Measurements from ENCODE around the gene GNAL.

The GNAL gene

DNA sequence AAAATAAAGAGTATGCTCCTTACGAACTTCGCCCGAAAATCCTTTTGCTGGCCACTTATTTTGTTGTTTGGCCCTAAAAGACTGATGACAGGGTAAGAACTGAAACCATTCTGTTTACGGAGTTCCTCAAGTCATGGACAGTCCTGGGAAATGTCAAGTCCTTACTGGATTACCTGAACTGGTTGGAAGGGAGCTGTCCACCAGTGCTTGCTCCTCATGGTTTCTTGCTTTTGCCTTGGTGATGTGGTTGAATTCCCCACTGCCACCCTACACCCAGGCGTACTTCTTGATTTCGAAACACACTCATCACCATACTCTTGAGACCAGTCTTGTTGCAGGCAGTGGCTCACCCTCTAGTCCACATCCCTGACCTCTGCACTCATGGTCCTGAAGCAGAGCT is 113.1 kb downstream of the GNAL start:
- in situ Hi-C loops (cut with HindIII; ENCODE audit: low sequenced_read_pairs): no loop called here

DNA sequence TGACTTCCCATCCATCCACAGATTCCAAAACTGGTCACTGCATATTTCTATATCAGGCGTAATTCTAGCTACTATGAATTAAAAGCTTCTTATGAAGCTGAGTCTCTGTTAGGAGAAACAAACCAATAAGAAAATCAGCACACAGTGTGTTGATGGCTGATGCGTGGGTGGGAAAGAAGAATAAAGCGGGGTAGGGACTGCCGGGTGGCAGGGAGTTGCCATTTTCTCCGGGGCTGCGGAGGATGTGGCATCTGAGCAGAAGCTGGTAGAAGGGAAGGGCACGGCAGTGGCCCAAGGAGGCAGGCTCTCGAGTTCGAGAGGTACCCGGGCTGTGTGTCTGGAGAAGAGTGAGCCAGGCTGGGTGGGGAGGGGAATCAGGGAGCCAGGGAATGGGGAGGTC is 113.5 kb downstream of the GNAL start:
- in situ Hi-C loops (cut with HindIII; ENCODE audit: low sequenced_read_pairs): no loop called here

DNA sequence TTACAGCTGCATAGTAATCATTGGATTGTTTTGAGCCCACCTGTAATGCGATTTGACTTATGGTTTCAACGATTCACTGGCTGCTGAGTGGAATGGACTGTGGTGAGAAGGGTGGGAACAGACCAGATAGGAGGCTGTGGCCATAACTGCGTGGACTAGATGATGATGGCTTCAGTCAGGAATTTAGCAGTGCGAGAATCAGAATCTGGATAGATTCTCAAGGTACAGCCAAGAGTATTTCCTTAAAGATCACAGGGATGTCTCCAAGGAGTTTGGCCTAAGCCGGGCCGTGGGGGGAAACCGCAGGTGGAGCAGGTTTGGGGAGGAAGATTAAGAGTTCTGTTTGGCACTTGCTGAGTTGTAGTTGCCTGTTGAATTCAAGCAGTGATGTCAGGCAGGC is 118.2 kb downstream of the GNAL start:
- in situ Hi-C loops (cut with HindIII; ENCODE audit: low sequenced_read_pairs): no loop called here

DNA sequence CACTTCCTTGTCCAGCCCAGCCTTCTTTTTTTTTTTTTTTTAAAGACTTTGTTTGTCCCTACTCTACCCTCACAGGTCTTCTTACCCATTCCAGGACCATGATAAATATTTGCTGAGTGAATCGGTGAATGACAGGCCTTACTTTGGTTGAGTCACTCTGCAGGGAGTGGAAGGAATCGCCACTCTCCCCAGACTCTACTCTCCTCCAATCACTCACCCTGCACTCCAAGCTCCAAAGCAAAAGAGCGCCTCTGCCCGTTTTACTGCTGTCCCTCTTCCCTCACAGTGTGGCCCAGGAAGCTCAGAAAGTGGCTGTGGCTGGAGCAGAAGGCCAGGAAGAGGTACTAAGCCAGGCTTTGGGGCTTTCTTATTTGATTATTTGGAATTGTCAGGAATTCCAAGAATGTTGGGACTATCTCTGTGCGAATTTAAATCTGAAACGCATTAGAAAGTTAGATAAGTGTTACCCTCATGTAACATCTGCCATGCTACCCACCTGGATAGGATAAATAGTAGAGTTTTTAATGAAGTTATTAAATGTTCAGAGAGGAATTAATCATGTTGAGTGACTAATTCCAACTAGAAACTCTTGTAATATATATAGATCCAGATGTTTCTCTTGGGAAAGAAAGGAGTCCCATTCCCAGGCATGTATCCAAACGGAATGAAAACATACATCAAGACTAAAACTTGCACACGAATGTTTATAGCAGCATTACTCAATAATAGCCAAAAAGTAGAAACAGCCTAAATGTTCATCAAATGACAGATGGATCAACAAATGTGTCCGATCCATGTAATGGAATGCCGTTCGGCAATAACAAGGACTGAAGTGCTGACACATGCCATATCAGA is 119.2 kb downstream of the GNAL start:
- in situ Hi-C loops (cut with HindIII; ENCODE audit: low sequenced_read_pairs): no loop called here

DNA sequence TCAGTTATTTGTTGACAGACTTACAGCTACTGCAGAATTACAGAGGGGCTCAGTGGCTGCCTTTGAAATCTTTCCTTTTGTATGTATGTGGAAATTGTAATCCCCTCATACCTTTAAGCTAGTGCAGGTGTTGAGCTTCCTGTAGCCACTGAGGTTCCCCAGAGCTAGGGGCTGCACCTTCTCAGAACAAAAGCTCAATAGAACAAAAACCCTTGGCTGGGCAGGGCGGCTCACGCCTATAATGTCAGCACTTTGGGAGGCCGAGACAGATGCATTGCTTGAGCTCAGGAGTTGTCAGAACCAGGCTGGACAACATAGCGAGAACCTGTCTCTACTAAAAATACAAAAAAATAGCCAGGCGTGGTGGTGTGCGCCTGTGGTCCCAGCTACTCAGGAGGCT is 120.8 kb downstream of the GNAL start:
- in situ Hi-C loops (cut with HindIII; ENCODE audit: low sequenced_read_pairs): no loop called here

DNA sequence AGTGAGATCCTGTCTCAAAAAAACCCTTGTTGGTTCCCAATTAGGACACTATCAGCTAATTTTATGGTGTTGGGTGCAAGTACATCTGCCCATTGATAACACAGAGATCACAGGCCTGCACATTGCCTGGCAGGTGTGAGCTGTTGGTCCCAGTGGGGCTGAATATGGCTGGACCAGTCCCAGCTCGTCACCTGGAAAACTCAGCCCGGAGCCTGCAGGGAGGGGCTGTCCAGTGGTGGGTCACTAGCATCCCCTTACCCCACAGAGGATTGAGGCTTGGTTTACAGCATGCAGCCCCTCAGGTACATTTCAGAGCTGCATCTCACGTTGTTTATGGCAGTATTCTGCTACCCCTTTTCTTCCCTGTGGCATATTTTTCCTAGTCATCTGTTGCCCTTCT is 121.3 kb downstream of the GNAL start:
- in situ Hi-C loops (cut with HindIII; ENCODE audit: low sequenced_read_pairs): no loop called here

DNA sequence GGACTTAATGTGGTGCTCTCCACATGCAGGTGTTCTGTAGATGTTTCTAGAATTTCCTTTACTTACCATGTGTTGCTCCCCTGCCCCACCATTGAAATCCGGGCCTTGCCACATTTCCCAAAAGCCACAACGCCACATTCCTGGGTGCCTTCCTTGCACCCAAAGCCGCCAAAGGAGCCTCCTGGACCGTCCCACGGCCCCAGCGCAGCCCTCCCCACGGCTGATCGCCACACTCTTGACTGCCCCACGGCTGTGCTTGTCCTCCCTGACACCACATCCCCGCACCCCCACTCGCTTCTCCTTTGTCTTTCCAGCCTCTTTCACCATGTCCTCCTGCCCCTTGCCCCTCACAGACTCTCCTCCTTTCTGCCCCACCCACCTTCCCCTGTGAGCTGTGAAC is 121.9 kb downstream of the GNAL start:
- in situ Hi-C loops (cut with HindIII; ENCODE audit: low sequenced_read_pairs): no loop called here

DNA sequence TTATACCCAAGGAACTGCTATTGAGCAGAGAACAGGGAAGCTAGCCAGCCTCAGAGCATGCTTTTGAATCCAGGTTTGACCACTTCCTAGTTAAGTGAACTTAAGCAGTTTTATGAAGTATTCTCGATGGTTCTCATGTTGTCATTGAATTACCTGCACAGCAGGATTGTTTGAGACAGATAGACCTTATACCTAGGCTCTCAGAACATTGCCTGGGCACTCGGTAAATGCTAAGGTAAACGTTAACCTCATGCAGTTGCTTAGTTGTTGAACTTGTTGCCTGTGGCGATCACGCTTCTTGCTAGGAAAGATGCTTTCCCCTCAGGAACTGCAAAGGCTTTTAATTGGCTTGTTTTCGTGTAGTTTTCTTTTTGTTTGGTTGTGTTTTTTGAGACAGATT is 128.2 kb downstream of the GNAL start:
- in situ Hi-C loops (cut with HindIII; ENCODE audit: low sequenced_read_pairs): no loop called here

DNA sequence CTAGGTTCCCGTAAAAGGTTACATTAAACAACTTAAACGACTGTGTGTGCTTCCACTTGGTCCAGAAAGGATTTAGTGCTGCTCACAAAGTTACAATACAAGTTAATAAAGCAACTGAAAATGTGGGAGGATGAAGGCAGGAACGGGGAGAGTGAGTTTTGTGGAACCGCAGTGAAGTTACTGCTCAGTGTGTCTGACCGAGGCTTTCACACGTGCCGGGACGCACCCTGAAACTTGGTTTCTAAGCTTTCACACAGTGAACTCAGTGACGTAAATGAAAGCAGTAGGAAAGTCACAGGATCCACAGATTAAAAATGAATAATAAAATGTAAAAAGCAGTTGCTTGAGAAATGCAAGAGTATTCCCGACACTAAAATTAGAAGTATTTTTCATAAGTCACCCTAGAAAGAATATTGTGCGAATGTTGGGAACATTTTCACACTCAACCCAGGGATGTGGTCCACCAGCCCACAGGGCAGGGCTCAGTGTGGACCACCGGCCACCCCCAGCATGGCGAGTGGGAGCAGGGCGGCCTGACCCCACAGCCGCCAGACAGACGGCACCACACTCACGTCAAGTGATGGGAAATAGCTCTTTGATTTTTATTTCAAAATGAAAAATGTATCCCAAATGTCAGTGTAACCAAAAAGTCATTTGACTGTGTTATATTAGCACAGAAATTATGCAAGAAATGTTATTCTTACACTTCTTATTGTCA is 129.6 kb downstream of the GNAL start:
- in situ Hi-C loops (cut with HindIII; ENCODE audit: low sequenced_read_pairs): no loop called here

DNA sequence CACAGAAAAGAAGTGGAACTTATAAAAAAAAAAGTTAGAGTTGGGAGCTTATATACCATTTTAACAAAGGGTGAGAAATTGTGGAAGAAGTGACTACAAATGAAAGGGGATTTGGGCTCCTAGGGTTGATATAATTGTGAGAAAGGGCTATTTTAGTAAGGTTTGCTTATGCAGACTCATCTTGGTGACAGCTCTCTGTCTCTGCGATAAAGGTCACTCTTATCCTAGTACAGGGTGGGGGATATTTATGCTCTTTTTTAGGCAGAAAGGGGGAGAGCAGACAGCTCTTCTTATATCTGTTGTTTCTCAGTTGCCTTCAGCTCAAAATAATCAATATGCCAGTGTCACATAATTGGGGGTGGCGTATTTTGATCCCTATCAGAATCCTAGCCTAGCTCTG is 130.9 kb downstream of the GNAL start:
- in situ Hi-C loops (cut with HindIII; ENCODE audit: low sequenced_read_pairs): no loop called here

DNA sequence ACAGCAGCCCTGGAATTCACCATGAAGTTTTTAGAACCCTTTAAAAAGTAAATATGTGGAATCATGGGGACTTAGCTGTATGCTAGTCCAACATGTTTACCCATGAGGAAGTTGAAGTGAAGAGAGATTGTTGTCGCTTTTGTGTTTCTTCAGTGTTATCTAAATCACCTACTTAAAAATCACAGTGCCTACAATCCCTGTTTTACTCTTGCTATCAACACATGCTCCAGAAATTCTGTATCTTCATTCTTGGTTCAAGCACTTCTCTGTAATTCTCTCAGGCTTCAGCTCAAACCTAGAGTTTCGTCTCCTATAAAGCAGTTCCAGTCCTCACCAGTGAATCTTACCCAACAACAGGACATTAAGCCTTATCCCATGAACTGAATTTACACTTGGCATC is 131.6 kb downstream of the GNAL start:
- in situ Hi-C loops (cut with HindIII; ENCODE audit: low sequenced_read_pairs): no loop called here

DNA sequence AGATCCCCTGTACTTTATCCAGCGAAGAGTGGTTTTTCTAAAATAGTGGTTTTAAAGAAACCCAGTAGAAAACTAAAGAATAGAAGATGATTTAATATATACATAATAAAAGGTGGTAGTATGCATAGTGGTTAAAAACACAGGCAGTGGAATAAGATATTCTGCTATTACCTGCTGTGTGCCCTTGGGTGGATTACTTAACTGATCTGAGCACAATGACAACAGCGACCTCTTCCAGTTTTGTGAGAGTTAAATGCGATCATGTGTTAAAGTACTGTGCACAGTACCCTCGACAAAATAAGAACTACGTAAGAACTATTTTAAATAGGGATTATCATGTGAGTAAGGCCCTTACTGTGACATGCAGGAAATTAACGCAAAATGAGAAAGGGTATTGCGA is 132.1 kb downstream of the GNAL start:
- in situ Hi-C loops (cut with HindIII; ENCODE audit: low sequenced_read_pairs): no loop called here

DNA sequence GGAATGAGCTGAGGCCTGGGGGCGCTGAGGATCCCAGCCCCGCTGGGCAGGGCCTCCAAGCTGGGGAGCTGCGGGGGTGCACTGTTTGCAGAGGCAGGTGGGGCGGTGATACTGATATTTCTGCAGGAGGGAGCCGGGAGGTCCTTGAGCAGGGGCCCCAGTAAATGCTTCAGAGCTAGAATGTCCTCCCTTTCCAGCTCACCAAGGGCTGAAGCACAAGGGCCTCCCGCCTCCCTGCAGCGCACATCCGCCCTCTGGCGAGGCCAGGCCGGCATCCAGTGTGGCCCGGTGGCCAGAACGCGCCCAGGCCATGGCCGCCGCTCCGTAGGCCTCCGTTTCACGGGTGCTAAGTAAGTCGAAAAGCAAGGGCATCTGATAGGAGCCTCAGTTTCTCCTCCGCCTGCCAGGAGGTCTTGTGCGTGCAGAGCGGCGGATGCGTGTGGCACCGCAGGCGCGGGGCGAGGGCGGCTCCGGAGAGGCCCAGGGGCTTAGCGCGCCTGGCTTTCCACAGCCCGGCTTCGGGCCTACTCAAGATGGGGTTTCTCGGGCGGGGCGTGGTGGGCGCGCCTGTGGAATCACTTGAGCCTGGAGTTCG is 132.7 kb downstream of the GNAL start:
- in situ Hi-C loops (cut with HindIII; ENCODE audit: low sequenced_read_pairs): no loop called here

DNA sequence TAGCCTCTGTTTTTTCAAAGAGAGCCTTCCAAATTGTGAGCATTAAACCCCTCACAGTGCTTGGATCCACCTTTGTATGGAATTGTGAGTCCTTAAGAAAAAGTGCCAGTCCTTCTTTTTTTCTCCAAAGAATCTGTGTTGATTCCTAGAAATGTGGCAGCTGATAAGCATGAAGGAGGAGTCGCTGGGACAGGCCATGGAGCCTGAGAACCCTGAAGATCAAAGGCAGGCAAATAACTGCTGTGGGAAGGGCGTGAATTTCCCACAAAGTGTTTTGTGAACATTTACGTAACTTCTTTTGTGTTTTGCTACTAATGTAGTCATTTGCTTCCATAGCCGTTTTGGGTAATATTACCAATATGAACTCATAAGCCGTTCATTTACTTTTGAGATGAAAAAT is 134.5 kb downstream of the GNAL start:
- in situ Hi-C loops (cut with HindIII; ENCODE audit: low sequenced_read_pairs): no loop called here

DNA sequence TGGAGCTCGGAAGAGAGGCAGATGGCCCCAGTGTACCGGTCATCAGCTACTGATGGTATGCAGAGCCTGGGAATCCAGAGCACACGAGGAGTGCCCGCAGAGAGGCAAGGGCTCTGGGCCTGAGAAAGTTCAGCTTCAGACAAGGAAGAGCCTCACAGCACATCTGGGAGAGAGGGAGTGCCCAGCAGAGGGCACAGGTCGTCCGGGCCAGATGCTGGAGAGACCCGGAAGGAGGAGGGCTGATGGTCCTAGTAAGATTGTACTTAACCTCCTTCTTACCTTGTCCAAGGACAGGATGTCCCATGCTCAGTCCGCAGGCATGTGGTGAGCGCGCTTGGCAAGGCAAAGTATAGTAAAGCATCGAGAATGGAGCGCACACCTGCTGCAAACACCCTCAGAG is 137.8 kb downstream of the GNAL start:
- in situ Hi-C loops (cut with HindIII; ENCODE audit: low sequenced_read_pairs): no loop called here

DNA sequence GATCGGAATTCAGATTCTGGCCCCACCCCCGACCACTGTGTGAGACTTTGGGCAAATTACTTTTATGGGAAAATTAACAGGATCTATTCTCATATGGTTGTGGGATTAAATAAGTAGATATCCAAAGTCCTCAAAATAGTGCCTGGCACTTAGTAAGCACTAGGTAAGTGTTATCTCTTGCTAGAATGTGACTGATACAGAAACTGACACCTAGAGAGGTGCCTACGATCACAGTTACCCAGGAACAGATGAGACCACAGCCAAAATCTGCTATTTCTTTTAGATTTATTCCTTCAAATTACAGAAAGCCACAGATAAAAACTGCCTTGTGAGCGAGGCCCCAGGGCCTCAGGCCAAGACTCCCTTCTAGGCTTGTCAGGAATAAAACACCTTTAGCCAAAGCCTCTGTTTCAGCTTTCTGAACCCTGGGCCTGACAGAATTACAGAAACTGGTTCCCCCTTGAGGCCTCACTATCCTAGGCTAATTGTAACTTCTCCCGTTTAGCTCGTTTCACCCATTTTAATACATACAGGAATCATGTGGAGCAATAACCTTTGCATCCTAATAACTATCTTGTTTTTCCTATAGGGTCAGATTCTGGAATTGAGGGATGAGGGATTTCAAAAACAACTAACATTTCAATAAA is 139.8 kb downstream of the GNAL start:
- in situ Hi-C loops (cut with HindIII; ENCODE audit: low sequenced_read_pairs): no loop called here

DNA sequence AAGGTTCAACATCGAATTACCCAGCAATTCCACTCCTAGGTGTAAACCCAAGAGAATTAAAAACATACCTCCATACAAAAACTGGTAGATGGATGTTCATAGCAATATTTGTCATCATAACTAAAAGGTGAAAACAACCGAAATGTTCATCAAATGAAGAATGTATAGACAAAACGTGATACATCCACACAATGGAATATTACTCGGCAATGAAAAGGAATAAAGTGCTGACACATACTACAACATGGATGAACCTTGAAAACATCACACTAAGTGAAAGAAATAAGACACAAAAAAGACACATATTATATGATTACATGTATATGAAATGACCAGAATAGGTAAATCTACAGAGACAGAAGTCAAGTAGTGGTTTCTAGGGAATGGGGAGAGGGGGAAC is 141.5 kb downstream of the GNAL start:
- in situ Hi-C loops (cut with HindIII; ENCODE audit: low sequenced_read_pairs): no loop called here

DNA sequence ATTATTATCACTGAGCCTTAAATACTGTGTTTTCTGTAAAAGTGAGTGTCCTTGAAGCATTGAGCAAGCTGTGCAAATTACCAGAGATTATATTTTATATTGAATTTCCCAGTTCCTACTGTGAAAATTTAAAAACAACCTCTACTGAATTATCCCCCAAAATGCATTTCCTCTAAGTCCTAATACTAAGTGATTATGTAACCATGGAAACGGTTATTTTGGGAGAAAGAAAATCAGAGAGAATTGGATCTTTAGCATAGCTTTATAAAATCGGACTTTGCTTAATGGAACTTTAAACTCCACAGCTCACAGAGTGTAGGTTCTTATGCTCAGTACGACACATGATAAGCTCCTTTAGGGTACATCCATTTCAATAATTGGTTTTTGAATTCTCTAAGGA is 142.9 kb downstream of the GNAL start:
- in situ Hi-C loops (cut with HindIII; ENCODE audit: low sequenced_read_pairs): no loop called here

DNA sequence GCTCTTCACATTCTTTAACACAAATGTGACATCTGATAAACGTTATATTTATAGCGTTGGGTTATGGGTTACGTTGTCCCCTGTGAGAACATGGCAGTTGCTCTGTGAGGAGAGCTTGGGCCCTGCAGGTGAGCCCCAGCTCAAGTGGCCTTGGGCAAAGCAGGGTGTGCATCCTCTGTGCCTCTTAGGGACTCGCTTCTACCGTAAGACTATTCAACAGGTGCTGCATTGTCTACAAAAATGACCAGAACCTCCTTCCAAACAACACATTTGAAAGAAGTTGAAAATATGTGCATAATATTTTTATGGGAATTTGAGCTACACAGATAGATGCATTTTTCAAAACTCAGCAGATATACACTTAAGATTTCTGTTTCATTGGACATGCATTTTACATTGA is 145.7 kb downstream of the GNAL start:
- in situ Hi-C loops (cut with HindIII; ENCODE audit: low sequenced_read_pairs): no loop called here

DNA sequence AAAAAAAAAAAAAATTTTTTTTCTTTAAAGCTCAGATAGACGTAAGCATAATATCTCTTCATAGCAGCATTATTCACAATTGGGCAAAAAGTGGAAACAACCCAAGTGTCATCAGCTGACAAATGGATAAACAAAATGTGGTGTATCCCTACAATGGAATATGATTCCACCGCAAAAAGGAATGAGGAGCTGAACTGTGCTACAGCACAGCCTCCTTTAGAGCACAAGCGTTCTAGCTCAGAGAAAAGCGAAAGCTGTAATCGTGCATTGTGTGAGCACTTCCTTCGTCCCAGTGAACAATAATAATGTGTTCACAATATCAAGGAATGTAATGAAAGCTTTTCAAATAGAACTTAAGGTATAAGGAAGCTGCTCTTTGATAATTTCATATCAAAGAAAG is 150.5 kb downstream of the GNAL start:
- in situ Hi-C loops (cut with HindIII; ENCODE audit: low sequenced_read_pairs): no loop called here

DNA sequence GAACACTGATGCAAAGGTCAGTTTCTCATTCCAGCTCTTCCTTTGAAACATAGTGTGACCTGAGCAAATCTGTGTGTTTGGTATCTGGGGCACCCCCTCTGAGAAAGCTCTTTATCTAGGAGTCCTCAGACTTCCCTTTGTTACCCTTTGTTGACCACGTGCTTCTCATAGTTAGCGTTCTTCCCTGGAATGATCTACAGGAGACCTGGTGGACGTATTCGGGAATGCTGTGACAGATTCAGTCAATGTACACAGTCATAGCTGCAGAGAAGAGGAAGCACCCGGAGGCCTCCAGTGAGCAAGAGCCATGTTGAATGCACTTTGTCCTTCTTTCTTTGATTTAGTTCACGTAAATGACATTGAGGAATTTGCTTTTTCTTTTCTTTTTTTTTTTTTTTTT is 151.4 kb downstream of the GNAL start:
- in situ Hi-C loops (cut with HindIII; ENCODE audit: low sequenced_read_pairs): no loop called here

DNA sequence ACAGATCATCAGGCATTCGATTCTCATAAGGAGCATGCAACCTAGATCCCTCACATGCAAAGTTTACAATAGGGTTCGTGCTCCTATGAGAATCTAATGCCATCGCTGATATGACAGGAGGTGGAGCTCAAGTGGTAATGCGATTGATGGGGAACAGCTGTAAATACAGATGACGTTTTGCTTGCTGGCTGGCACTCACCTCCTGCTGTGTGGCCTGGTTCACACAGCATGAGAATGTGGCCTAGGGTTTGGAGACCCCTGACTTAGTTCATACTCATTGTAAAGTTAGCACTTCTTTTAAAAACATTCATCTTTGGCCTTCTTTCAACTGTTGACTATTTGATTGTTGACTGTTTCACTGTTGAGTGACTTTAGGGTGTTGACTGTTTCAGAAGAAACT is 153.5 kb downstream of the GNAL start:
- in situ Hi-C loops (cut with HindIII; ENCODE audit: low sequenced_read_pairs): no loop called here

All from DLD1 (cell line).